Lower leg skin (tissue), 4 donors: Measurements from ENCODE around the gene EXOC8. TPM values are rescaled to one million over a fixed set of nuclear protein-coding genes. Genes with fewer than 3 reads are reported as not detected.

Experiments
- DNase-seq, 2 donors: peaks; one replicate each; pipeline ENCODE4 v3.0.0-alpha.2; 2019; ENCODE audit warnings: low spot score in 2 of 2
- H3K4me3 ChIP-seq: fragments of 200-600 bp; sonication (generic); 2 replicates; pipeline ENCODE4 v1.5.1; 2017; ENCODE audit warnings: mild to moderate bottlenecking, low read depth; ENCODE audit not compliant: poor library complexity, severe bottlenecking
- POLR2A ChIP-seq, 2 donors: fragments of 450-650 bp; IDR thresholded peaks; one replicate each; pipeline ENCODE4 v1.6.1; 2016 to 2017; ENCODE audit warnings: antibody characterized with exemption in 2 of 2, mild to moderate bottlenecking in 1 of 2, moderate library complexity in 1 of 2
- WGBS, 2 donors: methylation state at CpG; one replicate each; pipeline ENCODE4 v1.1.5; 2018; 5-methylcytosine and 5-hydroxymethylcytosine counted together
- intact Hi-C: fragments of 100-400 bp; cut with DNase I; formaldehyde crosslinking; loops from one replicate; pipeline ENCODE4 v1.15.0; 2023; ENCODE audit warnings: low total_unique reads
- total RNA-seq, 4 donors: library from RNA; depleted of rRNA; stranded (reverse); fragments of >200 nt; gene quantifications; one replicate each; pipeline ENCODE4 v1.1.0, GENCODE V29; 2016
- TF ChIP-seq, protein P1 (sequence below), 3 donors: fragments of 450-650 bp; IDR thresholded peaks; one replicate each; pipeline ENCODE4 v1.5.1; 2016; ENCODE audit warnings: antibody characterized with exemption in 3 of 3, mild to moderate bottlenecking in 3 of 3, moderate library complexity in 2 of 3

The EXOC8 gene
- total RNA-seq, 4 donors from 2014 or later = 19.7 to 23.2 (median 22.2) TPM

DNA sequence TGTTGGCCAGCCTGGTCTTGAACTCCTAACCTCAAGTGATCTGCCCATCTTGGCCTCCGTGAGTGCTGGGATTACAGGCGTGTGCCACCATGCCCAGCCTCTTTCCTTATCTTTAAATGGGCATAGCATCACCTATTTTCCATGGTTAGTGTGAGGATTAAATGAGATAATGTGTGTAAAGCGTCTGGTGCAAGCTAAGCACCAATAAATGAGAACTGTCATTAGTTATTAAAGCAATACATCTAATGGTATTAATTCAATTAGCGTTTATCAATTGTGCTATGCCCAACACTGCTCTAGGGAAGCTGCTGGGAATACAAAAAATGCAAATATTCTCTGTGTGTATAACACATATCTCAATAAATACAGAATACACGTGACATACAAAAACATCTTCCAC lies 10.0 kb downstream of the EXOC8 start:
- DNase-seq = no peak
- TF ChIP-seq POLR2A (IDR thresholded peaks at IDR 0.05) = no peak
- TF ChIP-seq, protein P1, sequence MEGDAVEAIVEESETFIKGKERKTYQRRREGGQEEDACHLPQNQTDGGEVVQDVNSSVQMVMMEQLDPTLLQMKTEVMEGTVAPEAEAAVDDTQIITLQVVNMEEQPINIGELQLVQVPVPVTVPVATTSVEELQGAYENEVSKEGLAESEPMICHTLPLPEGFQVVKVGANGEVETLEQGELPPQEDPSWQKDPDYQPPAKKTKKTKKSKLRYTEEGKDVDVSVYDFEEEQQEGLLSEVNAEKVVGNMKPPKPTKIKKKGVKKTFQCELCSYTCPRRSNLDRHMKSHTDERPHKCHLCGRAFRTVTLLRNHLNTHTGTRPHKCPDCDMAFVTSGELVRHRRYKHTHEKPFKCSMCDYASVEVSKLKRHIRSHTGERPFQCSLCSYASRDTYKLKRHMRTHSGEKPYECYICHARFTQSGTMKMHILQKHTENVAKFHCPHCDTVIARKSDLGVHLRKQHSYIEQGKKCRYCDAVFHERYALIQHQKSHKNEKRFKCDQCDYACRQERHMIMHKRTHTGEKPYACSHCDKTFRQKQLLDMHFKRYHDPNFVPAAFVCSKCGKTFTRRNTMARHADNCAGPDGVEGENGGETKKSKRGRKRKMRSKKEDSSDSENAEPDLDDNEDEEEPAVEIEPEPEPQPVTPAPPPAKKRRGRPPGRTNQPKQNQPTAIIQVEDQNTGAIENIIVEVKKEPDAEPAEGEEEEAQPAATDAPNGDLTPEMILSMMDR (IDR thresholded peaks at IDR 0.05) = no peak
- intact Hi-C loops = no loop called here
- H3K4me3 ChIP-seq = no peak overlapping the region
- 78 to 81% methylated on average over 5 of the region's 5 CpGs for WGBS, 2 donors

DNA sequence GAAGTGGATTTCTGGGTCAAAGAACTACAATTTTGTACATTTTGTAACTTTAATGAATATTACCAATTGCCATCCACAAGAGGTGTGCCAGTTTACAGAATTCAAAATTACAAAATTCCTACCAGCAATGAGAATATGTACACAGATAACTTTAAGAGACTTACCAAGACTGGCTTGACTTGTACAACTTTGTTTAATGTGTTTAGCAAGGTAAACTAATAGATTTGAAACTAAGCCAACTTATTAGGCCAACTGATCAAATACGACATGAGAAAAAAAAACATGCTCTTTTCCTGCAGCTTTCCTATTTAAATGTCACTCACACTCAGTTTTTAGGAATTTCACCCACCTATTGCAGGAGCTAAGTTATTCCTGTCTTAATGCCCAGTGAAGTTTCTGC lies 11.4 kb downstream of the EXOC8 start:
- H3K4me3 ChIP-seq = no peak overlapping the region
- WGBS, 2 donors = 58 to 60% methylated on average over 1 of the region's 1 CpG
- TF ChIP-seq POLR2A (IDR thresholded peaks at IDR 0.05) = no peak
- TF ChIP-seq, protein P1 (IDR thresholded peaks at IDR 0.05) = no peak
- no peak for DNase-seq
- intact Hi-C loops = no loop called here

DNA sequence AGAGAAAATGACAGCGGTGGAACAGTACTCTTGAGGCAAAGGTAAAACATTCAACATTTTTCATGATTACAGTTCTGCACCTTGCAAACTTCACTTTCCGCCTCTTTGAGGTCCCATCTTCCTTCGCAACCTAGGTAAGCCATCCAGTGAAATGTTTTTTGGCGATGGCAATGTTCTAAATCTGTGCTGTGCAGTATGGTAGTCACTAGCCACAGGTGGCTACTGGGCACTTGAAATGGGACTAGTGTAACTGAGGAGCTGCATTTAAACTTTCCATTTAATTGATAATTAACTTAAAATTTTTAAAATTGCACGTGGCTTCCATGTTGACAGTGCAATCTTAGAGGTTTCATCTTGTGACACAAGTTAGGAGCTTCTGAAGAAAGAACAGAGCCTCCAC lies 13.0 kb downstream of the EXOC8 start:
- TF ChIP-seq, protein P1 (IDR thresholded peaks at IDR 0.05) = no peak
- no peak for TF ChIP-seq POLR2A (IDR thresholded peaks at IDR 0.05)

DNA sequence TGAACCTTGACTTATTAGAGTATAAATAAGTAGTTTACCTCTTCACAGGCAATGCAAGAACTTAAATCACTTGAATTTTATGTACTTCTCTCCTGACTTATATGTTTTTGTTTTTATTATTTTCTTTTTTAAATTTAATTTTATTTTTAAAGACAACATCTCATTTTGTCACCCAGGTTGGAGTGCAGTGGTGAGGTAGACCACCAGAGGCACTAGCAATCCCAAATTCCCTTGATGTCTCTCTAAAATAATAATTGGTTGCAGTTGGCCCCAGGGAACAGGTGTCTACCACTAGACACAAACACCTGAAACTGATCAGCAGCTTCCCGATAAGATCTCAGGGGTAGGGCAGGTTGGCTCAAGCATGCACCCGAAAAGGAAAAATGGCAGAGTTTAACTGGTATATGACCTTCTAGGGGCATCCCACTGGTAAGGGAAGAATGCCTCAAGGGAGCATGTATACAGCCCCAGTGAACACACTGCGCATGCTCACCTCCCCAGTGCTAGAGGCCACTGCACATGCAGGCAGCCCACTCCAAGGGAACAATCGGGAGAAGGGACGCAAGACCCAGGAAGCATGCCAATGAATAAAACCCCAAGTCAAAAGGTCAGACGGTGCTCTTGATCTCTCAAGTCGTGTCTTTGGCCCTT lies 14.6 kb downstream of the EXOC8 start:
- no peak for TF ChIP-seq POLR2A (IDR thresholded peaks at IDR 0.05)
- TF ChIP-seq, protein P1 (IDR thresholded peaks at IDR 0.05) = no peak
- WGBS, 2 donors = 58 to 68% methylated on average over 7 of the region's 7 CpGs
- no peak overlapping the region for H3K4me3 ChIP-seq
- intact Hi-C loops = no loop called here
- DNase-seq = no peak

More for the DNA sequence above, 13.0 kb downstream of the EXOC8 start:
- intact Hi-C loops = no loop called here
- no peak overlapping the region for H3K4me3 ChIP-seq
- no peak for DNase-seq
- WGBS, 2 donors = 81 to 89% methylated on average over 5 of the region's 5 CpGs

DNA sequence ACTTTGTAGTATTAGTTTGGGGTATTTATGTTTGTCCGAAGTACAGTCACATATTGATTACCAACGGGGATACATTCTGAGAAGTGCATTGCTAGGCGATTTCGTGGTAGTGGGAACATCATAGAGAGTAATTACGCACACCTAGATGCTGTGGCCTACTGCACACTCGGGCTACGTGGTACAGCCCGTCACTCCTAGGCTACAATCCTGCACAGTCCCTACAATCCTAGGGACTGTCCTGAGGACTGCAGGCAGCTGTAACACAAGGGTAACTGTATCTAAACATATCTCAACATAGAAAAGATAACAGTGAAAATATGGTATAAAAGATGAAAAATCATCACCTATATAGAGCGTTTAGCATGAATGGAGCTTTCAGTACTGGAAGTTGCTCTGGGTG lies 18.6 kb downstream of the EXOC8 start:
- intact Hi-C loops = no loop called here

More for the DNA sequence above, 18.6 kb downstream of the EXOC8 start:
- no peak for DNase-seq
- no peak for TF ChIP-seq POLR2A (IDR thresholded peaks at IDR 0.05)
- TF ChIP-seq, protein P1 (IDR thresholded peaks at IDR 0.05) = no peak
- no peak overlapping the region for H3K4me3 ChIP-seq
- WGBS, 2 donors = 93 to 96% methylated on average over 9 of the region's 9 CpGs
